ENCODE data around the gene ZNF892.
A peak's percentile ranks its signal among the peaks of the same experiment; 100 is the strongest.

Gene ZNF892

GRCh38 chr2:95159690-95160449 is 47.5 kb upstream of the ZNF892 start, which contains the start of gene ZNF514:
TSS of gene ZNF514 (minus strand) at chr2:95159848. CDS start at chr2:95153253, 6,595 bp downstream.
- no peak for TF ChIP-seq USF1 (IDR thresholded peaks at IDR 0.05)
- TF ChIP-seq YY1 (IDR thresholded peaks at IDR 0.05; ENCODE audit: low read depth), result no peak
- no peak for TF ChIP-seq CEBPB (IDR thresholded peaks at IDR 0.05)
- no peak for TF ChIP-seq NFIC (IDR thresholded peaks at IDR 0.05)
- TF ChIP-seq MAX (IDR thresholded peaks at IDR 0.05), result no peak
- no peak for TF ChIP-seq EGR1 (IDR thresholded peaks at IDR 0.05)

- TF ChIP-seq CREB1 (IDR thresholded peaks at IDR 0.05; ENCODE audit: low read depth), result no peak
- no peak for TF ChIP-seq CEBPB (IDR thresholded peaks at IDR 0.05)
- no peak for TF ChIP-seq REST (IDR thresholded peaks at IDR 0.05; ENCODE audit: low read depth)
- no peak for TF ChIP-seq FOXM1 (IDR thresholded peaks at IDR 0.05; ENCODE audit: borderline replicate concordance, low read depth)
- TF ChIP-seq NFIC (IDR thresholded peaks at IDR 0.05), result no peak
- no peak for TF ChIP-seq RAD21 (IDR thresholded peaks at IDR 0.05; ENCODE audit: low read depth)
- TF ChIP-seq EGR1 (IDR thresholded peaks at IDR 0.05), result no peak
- TF ChIP-seq ZBTB7A (IDR thresholded peaks at IDR 0.05; ENCODE audit: low read depth), result no peak
- TF ChIP-seq USF1 (IDR thresholded peaks at IDR 0.05), result no peak
- no peak for TF ChIP-seq TAF1 (IDR thresholded peaks at IDR 0.05; ENCODE audit: low read depth)
- TF ChIP-seq YY1 (IDR thresholded peaks at IDR 0.05; ENCODE audit: low read depth), result no peak
Measured at GRCh38 chr2:95165030-95165370, 42.3 kb upstream of the ZNF892 start.

- TF ChIP-seq EP300 (IDR thresholded peaks at IDR 0.05; ENCODE audit: borderline replicate concordance), result no peak
- TF ChIP-seq USF1 (IDR thresholded peaks at IDR 0.05), result peak; percentile 76
- TF ChIP-seq TAF1 (IDR thresholded peaks at IDR 0.05; ENCODE audit: low read depth), result peak; percentile 95
- TF ChIP-seq TEAD4 (IDR thresholded peaks at IDR 0.05), result no peak
- peak; percentile 89 for TF ChIP-seq MAX (IDR thresholded peaks at IDR 0.05)
- peak; percentile 97 for TF ChIP-seq CREB1 (IDR thresholded peaks at IDR 0.05; ENCODE audit: low read depth)
- TF ChIP-seq TCF12 (IDR thresholded peaks at IDR 0.05; ENCODE audit: low read depth), result peak; percentile 65; the same call in 1 of the 2 replicates
- peak; percentile 97 for TF ChIP-seq YY1 (IDR thresholded peaks at IDR 0.05; ENCODE audit: low read depth)
Measured at GRCh38 chr2:95165371-95166064, 41.8 kb upstream of the ZNF892 start, which contains the start of gene ZNF2. TSS of gene ZNF2 (plus strand) at chr2:95165809. CDS start at chr2:95176227, 10,418 bp downstream.

- TF ChIP-seq CEBPB (IDR thresholded peaks at IDR 0.05), result no peak
- TF ChIP-seq FOXM1 (IDR thresholded peaks at IDR 0.05; ENCODE audit: borderline replicate concordance, low read depth), result no peak
- no peak for TF ChIP-seq CREB1 (IDR thresholded peaks at IDR 0.05; ENCODE audit: low read depth)
- no peak for TF ChIP-seq EP300 (IDR thresholded peaks at IDR 0.05; ENCODE audit: borderline replicate concordance)
- TF ChIP-seq TAF1 (IDR thresholded peaks at IDR 0.05; ENCODE audit: low read depth), result no peak
- no peak for TF ChIP-seq YY1 (IDR thresholded peaks at IDR 0.05; ENCODE audit: low read depth)
- TF ChIP-seq TEAD4 (IDR thresholded peaks at IDR 0.05), result no peak
- TF ChIP-seq EGR1 (IDR thresholded peaks at IDR 0.05), result no peak
- TF ChIP-seq TCF12 (IDR thresholded peaks at IDR 0.05; ENCODE audit: low read depth), result no peak
- no peak for TF ChIP-seq NFIC (IDR thresholded peaks at IDR 0.05)
- no peak for TF ChIP-seq ZBTB7A (IDR thresholded peaks at IDR 0.05; ENCODE audit: low read depth)
- no peak for TF ChIP-seq USF1 (IDR thresholded peaks at IDR 0.05)
- no peak for TF ChIP-seq REST (IDR thresholded peaks at IDR 0.05; ENCODE audit: low read depth)
- TF ChIP-seq MAX (IDR thresholded peaks at IDR 0.05), result no peak
Measured at GRCh38 chr2:95166065-95166763, 41.1 kb upstream of the ZNF892 start.
